Motor neuron (in vitro differentiated cells): Measurements from ENCODE around the gene PDE9A. TPM values are rescaled to one million over a fixed set of nuclear protein-coding genes. Genes with fewer than 3 reads are reported as not detected.
A peak's percentile ranks its signal among the peaks of the same experiment; 100 is the strongest.

Experiments used
- ATAC-seq, 8 experiments: fragments of 200-7000 bp; cut with Tn5 transposase; replicated peaks in 6 of 8; 2 replicates each; pipeline ENCODE4 v1.8.0; 2021; ENCODE audit warnings: mild to moderate bottlenecking in 8 of 8, moderate library complexity in 8 of 8
- H3K27ac ChIP-seq, 2 donors: fragments of 250-450 bp; sonication (Bioruptor Pico); 2 replicates each; pipeline ENCODE4 v1.9.0; 2021; ENCODE audit warnings: antibody characterized with exemption in 2 of 2, mild to moderate bottlenecking in 2 of 2, moderate library complexity in 1 of 2
- H3K4me1 ChIP-seq, 2 donors: fragments of 250-450 bp; sonication (Bioruptor Pico); replicated peaks in 1 of 2; 2 replicates each; pipeline ENCODE4 v1.6.1; 2021; ENCODE audit warnings: antibody characterized with exemption in 2 of 2, mild to moderate bottlenecking in 2 of 2, moderate library complexity in 1 of 2
- H3K4me3 ChIP-seq, 5 donors: fragments of 250-450 bp; sonication (Bioruptor Pico); 2 replicates each; pipeline ENCODE4 v1.9.0; 2021; ENCODE audit warnings: antibody characterized with exemption in 5 of 5, mild to moderate bottlenecking in 5 of 5, moderate library complexity in 4 of 5
- WGBS, 10 experiments: fragments of 450-650 bp; shearing (Covaris generic); methylation state at CpG; one replicate each; pipeline ENCODE4 v1.0.0; 2022; 5-methylcytosine and 5-hydroxymethylcytosine counted together
- in situ Hi-C, 9 experiments: fragments of 400-800 bp; cut with MboI; loops; one replicate each; pipeline ENCODE4 v1.15.0; 2021; ENCODE audit warnings: low sequenced_read_pairs in 9 of 9, low pct_unique_long_range_greater_than_20kb in 2 of 9; ENCODE audit not compliant: unreplicated experiment in 9 of 9
- total RNA-seq, 8 experiments: library from RNA; unstranded; fragments of 300-600 nt; gene quantifications; 2 replicates each; pipeline versions ENCODE4 v1.2.3 to v1.2.4, GENCODE V29; 2022

The PDE9A gene
- total RNA-seq, 8 experiments from 2014 or later: 0.31 to 21.2 (median 15.6) TPM; not detected in 2

DNA sequence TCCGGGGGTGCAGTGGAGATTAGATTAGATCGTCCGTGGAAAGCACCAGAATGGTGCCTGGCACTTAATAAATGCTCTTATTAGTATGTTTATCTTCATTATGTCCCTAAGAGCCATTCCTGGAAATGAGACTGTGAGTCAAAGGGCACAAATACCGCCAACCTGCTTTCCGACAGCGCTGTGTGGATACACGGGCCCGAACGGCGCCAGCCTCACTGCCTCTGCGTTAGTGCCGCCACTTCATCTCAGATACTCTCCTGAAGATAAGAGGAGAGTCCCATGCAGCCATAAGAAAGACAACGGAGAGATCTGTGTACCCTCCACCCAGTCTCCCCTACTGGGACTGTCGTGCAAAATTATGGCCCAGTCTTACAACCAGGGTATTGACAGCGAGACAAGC, 22.0 kb downstream of the PDE9A start:
- no peak for ATAC-seq
- 28 to 96% (median 86%) methylated on average over 2 to 11 of the region's 15 CpGs; no CpG with 5 or more reads in 3 of the 10 experiments for WGBS, 10 experiments
- in situ Hi-C loops: no loop called here
- H3K4me1 ChIP-seq: peaks cover 55 to 68% of the 10 kb centered on the region in 2 donors
- peak overlapping the region in 1 of 2 donors; percentile 3 for H3K27ac ChIP-seq
- no peak overlapping the region for H3K4me3 ChIP-seq

DNA sequence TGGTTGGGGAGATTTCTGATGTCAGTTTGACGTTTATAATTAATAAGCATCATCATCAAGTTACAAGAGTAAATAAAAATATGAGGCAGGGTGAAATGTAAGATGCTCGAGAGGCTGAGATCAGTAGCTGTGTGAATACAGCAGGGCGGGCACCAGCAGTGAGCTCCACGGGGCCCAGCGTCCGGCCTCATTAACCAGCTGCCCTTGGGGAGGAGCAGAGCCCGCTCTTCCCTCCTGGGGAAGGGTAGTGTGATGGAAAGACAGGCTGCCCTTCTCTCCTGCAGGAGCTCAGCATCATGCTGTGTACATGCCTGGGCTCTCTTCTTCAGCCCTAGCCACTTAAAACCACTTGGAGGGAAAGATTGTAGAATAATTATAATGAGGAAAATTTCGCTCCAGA, 23.4 kb downstream of the PDE9A start:
- H3K4me1 ChIP-seq: peaks cover 43 to 56% of the 10 kb centered on the region in 2 donors

DNA sequence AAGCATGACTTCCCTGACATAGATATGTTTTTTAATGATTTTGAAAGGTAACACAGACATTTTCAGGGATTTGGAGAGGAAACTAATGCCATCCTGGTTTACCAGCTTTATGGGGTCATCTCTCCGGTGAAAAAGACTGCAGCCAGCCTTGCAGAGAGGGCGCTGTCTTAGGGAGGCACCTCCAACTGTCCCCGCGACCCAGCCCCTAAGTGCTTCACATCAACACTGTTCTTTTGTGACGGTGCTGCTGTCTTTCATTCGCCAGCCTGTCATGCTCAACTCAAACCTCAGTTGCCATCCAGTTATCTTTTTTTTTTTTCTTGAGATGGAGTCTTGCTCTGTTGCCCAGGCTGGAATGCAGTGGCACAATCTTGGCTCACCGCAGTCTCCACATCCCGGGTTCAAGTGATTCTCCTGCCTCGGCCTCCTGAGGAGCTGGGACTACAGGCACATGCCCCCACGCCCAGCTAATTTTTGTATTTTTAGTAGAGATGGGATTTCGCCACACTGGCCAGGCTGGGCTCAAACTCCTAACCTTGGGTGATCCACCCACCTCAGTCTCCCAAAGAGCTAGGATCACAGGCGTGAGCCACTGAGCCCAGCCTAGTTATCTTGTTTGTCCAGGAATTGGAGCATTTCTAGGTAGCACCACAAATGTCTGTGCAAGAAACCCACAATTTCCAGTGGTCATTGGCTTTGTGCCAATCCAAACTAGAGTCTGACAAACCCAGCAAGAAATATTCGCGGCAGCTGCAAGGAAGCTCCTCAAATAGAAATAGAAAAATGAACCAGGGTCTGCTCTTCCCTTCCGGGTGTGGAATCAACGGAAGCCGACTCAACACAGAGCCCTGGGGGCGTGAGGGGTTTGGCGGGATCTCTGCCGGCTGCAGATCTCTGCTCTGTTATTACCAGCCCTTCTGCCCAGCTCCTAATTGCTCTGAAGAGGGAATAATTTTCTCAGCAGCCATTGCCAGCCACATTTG, 24.2 kb downstream of the PDE9A start:
- in situ Hi-C loops: no loop called here
- Histone ChIP-seq H3K4me1 (peaks cover 35 to 47% of the 10 kb centered on the region in 2 donors), H3K27ac (peak overlapping the region in 1 of 2 donors; percentile 46), H3K4me3 (no peak overlapping the region)
- ATAC-seq: peak in 1 of 8 experiments; percentile 8
- WGBS, 10 experiments: 40 to 100% (median 86%) methylated on average over 1 to 14 of the region's 20 CpGs; no CpG with 5 or more reads in 1 of the 10 experiments

More for the DNA sequence above, 23.4 kb downstream of the PDE9A start:
- WGBS, 10 experiments: 25 to 80% (median 39%) methylated on average over 1 to 8 of the region's 8 CpGs; no CpG with 5 or more reads in 1 of the 10 experiments
- peak in 1 of 8 experiments; percentile 12 for ATAC-seq
- Histone ChIP-seq H3K4me3 (no peak overlapping the region), H3K27ac (no peak overlapping the region)
- in situ Hi-C loops: no loop called here

DNA sequence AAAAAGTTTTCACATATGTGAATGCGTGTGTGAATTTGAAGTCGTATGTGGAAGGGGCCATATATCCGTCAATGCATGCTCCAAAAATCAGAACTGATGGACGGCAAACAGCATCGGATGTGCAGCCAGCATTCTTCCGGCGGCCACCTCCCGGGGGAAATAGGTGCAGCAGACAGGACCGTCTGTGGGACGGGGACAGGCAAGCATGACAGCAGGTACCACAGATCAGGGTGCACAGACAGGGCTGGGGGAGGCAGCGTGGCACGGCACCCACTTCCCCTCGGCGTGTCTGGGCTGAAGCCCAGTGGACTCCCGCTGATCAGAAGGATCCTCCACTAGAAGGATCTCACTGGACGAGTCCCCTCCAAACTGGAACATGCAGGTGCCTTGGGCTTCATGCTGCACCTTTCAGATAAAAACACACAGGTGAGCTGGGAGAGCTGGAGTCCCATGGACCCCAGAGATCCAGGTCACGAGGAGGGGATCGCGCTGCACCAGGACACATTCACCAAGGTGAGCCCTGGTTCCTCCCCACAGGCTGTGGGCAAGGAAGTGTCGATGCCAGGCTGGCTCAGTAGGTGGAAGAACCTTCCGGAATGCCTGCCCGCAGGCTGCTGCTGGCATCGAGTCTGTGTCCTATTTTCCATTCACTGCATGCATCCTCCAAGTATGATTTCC, 25.3 kb downstream of the PDE9A start:
- in situ Hi-C loops: no loop called here
- H3K27ac ChIP-seq: no peak overlapping the region
- 32 to 100% (median 90%) methylated on average over 1 to 6 of the region's 23 CpGs; no CpG with 5 or more reads in 3 of the 10 experiments for WGBS, 10 experiments
- H3K4me1 ChIP-seq: peaks cover 24 to 36% of the 10 kb centered on the region in 2 donors
- H3K4me3 ChIP-seq: no peak overlapping the region
- ATAC-seq: no peak

DNA sequence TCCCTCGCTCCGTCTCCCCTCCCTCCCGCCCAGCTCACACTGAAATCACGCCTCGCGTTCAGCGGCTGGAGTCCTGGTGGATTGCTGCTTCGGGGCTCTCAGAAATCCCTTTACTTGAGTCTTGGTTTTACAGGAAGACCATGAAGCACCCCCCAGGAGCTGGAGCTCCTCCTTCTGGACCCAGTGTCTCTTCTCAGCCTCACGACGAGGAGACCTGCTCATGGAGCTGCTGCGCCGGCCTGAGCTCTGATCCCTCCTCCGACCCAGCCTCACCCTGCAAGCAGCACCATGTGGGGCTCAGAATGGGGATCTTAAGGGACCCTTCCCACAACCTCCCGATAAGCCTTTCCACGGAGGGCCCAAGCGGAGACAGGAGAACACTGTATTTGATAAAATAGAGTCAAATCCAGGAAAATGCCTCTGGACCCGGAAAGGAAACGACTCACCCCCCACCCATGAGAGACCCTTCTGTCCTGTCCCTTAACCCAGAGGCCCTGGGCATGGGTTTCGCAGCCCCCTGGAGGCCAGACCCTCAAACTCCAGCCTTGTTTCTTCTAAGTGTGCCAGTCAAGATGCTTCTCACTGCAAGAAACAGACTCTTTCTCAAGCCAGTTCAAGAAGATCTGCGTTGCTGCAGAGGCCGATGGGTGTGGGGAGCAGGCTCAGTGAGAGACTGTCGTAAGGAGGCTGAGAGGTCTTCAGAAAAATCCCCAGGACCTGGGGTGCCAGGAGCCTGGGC, 26.1 kb downstream of the PDE9A start:
- no peak for ATAC-seq

DNA sequence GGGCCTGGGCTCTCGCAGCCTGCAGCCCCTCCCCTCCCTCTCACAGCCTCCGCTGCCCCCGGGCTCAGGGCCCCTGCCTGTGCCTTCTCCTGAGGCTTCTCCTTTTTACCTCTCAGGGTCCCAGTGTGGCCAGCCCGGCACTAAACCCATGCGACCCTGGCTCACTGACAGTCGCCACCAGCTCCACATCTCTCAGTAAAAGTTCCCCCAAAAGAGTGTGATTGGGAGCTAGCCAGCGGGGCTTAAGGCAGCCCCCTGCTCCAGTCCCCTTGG, 26.6 kb downstream of the PDE9A start:
- 10 to 100% (median 100%) methylated on average over 1 to 2 of the region's 7 CpGs; no CpG with 5 or more reads in 7 of the 10 experiments for WGBS, 10 experiments
- no peak for ATAC-seq
- no peak overlapping the region for H3K27ac ChIP-seq
- in situ Hi-C loops: no loop called here
- no peak overlapping the region for H3K4me3 ChIP-seq
- peaks cover 12 to 24% of the 10 kb centered on the region in 2 donors for H3K4me1 ChIP-seq

More for the DNA sequence above, 26.1 kb downstream of the PDE9A start:
- Histone ChIP-seq H3K4me3 (no peak overlapping the region), H3K4me1 (peaks cover 17 to 29% of the 10 kb centered on the region in 2 donors), H3K27ac (no peak overlapping the region)
- in situ Hi-C loops: no loop called here
- WGBS, 10 experiments: 30 to 100% (median 85%) methylated on average over 1 to 7 of the region's 22 CpGs; no CpG with 5 or more reads in 4 of the 10 experiments

DNA sequence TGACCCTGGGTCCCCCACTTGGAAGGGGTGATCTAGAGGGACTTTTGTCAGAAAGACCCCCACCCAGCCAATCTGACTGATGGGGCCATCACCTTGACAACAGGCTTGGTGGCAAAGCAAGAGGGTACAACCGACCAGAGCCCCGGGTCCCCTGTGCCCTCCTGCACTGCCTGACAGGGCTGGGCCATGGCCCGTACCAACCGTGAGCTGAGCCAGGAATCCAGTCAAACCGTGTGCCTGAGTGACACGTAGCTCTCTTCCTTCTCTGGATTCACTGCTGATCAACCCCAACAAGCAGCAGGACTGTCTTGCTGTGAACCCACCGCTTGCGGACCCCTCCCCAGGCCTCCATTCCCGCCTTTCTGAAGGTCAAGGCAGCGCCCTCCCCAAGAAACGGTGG, 27.0 kb downstream of the PDE9A start:
- WGBS, 10 experiments: 0 to 100% (median 80%) methylated on average over 1 to 6 of the region's 11 CpGs; no CpG with 5 or more reads in 3 of the 10 experiments
- Histone ChIP-seq H3K4me1 (peaks cover 12 to 19% of the 10 kb centered on the region in 2 donors), H3K27ac (no peak overlapping the region), H3K4me3 (no peak overlapping the region)
- no peak for ATAC-seq
- in situ Hi-C loops: no loop called here

DNA sequence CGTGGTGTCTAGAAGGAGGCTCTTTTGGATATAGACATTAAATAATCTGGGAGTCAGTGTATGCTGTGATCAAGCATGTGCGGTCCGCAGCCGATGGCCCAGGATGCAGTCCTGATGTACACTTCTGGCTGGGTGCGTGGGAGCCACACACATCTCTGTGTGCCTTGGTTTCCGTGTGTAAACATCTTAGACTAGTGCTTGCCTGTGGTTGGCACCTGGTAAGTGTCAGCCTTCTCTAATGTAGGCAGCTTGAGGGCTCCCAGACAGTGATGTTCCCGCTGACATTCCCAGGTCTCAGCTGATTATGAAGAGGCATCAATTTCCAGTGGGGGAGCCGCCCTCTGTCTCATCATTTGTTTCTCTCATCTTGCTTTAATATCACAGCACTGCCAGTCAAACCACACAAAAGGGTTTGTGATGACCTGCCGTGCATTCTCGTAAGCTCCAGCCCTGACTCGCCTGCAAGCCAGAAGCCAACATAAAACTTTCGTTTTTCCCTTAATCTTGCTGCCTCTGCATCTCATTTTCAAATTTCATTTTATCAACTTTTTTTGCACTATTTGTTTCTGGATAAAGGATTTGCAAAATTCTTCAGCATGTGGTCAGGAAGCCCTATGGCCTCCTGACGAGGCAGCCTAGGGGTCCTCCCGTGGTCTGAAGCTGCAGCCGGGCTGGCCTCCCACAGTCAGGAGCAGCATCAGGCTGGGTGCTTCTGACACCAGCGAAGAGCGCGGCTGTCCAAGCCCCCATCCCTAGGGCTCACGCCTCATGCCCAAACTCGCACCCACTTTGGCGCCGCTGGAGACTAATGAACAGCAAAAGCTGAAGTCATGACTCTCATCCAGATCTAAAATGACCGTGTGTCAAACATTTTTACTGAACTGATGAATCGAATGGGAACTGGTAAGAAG, 28.1 kb downstream of the PDE9A start:
- in situ Hi-C loops: no loop called here
- 54 to 100% (median 88%) methylated on average over 4 to 15 of the region's 24 CpGs; no CpG with 5 or more reads in 2 of the 10 experiments for WGBS, 10 experiments
- Histone ChIP-seq H3K4me1 (peaks cover 12 to 15% of the 10 kb centered on the region in 2 donors), H3K27ac (no peak overlapping the region), H3K4me3 (no peak overlapping the region)
- ATAC-seq: no peak

DNA sequence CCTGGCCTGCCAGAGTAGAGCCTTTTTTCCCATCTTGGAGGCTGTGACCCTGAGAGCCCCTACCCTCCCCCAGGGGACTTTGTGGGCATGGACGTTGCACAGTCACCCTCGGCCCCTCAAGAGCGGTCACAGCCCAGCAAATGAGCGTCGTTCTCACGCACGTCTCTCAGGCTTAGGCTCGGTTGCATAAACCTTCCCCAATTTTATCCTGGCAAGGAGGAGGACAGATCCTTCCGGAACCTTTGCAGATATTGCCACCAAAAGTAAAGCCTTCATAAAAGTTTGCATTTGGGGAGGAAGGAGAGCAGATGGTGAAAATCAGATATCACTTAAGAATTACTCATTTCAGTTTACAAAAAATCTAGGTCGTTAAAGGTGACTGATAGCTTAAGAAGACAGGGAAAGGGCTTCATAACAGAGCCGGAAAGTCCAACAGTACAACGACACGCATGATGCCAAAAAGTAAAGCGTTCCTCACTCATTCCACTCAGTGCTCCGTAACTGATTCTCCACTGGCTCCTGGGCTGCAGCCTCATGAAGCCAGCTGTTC, 29.3 kb downstream of the PDE9A start:
- H3K27ac ChIP-seq: no peak overlapping the region
- peaks cover 6% of the 10 kb centered on the region in 2 donors for H3K4me1 ChIP-seq
- 50 to 95% (median 81%) methylated on average over 2 to 6 of the region's 15 CpGs; no CpG with 5 or more reads in 4 of the 10 experiments for WGBS, 10 experiments
- H3K4me3 ChIP-seq: no peak overlapping the region
- in situ Hi-C loops: no loop called here
- no peak for ATAC-seq

DNA sequence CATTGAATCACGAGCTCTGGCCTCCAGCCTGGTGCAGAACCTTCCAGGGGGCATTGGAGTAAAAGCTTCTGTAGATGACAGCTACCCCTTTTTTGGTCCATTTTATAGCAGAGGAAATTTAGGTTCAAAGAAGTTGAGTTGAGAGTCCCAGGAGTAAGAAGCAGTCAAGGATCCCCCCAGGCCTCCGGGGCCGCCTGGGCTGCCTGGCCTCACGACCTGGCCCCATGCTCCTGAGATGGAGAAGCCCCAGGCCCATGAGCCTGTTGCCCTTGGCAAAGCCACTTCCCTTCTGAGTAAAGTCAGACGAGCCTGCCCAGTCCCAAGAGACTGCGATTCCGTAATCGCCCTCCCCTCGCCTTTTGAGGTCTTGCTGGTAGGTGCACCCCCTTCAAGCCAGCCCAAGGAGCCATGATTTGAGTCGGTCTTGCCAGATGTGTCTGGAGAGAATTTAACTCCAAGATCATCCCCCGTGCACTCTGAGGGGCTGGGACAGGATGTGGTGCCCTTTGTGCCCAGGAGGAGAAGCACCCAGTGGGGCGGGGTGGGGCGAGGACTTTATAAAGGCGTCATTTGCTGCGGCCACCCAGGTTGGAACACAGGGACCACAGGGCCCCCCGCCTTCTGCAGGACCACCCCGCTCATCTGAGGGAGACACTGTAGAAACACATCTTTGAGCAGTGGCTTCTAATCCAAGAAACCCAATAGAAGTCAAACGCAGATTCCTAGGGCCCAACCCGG, 30.1 kb downstream of the PDE9A start:
- WGBS, 10 experiments: 27 to 98% (median 87%) methylated on average over 2 to 8 of the region's 19 CpGs; no CpG with 5 or more reads in 3 of the 10 experiments
- no peaks in the 10 kb centered on the region for H3K4me1 ChIP-seq
- ATAC-seq: no peak
- H3K27ac ChIP-seq: no peak overlapping the region
- H3K4me3 ChIP-seq: no peak overlapping the region
- in situ Hi-C loops: no loop called here
